Subcutaneous adipose tissue (tissue), 4 donors: ENCODE results near the gene KIAA0586. TPM values are rescaled to one million over a fixed set of nuclear protein-coding genes. Genes with fewer than 3 reads are reported as not detected.

Experiments used
- total RNA-seq, 4 donors: library from RNA; depleted of rRNA; stranded (reverse); fragments of >200 nt; gene quantifications; one replicate each; pipeline ENCODE4 v1.1.0, GENCODE V29; 2016
- TF ChIP-seq, protein P1 (sequence below): fragments of 450-650 bp; IDR thresholded peaks from one replicate; pipeline ENCODE4 v1.5.1; 2016; ENCODE audit warnings: low read depth, mild to moderate bottlenecking, control low read depth, antibody characterized with exemption, moderate library complexity

Gene KIAA0586
- total RNA-seq, 4 donors from 2014 or later = 13.4 to 18.6 (median 14.7) TPM

DNA sequence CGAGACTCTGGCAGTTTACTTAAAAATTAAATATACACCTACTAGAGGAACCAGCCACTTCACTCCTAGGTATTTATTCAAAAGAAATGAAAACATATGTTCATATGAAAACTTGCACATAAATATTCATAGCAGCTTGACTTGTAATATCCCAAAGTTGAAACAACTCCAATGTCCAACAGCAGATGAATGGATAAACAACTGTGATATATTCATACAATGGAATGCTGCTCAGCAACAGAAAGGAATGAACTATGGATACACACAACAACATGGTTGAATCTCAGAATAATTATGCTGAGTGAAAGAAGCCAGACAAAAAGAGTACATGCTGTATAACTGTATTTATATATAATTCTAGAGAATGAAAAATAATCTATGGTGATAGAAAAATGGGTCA lies 156.9 kb downstream of the KIAA0586 start:
- TF ChIP-seq, protein P1, sequence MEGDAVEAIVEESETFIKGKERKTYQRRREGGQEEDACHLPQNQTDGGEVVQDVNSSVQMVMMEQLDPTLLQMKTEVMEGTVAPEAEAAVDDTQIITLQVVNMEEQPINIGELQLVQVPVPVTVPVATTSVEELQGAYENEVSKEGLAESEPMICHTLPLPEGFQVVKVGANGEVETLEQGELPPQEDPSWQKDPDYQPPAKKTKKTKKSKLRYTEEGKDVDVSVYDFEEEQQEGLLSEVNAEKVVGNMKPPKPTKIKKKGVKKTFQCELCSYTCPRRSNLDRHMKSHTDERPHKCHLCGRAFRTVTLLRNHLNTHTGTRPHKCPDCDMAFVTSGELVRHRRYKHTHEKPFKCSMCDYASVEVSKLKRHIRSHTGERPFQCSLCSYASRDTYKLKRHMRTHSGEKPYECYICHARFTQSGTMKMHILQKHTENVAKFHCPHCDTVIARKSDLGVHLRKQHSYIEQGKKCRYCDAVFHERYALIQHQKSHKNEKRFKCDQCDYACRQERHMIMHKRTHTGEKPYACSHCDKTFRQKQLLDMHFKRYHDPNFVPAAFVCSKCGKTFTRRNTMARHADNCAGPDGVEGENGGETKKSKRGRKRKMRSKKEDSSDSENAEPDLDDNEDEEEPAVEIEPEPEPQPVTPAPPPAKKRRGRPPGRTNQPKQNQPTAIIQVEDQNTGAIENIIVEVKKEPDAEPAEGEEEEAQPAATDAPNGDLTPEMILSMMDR = no peak

DNA sequence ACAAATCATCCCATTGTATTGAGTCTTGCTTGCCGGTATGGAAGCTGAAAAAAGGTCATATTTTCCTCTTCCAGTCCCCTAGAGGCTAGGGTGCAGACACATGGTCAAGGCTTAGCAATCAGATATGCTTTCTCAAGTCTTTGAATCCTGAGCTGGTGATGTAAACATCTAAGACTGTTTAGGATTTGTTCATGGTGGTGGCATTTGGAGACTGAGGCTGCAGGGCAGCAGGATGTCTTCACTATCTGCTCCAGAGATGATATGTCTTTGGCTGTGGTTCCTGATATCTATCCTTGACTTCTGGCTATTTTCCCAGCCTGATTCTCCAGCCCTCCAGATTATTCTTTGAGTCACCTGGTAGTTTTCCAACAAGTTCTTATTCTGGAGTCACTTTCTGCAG lies 159.8 kb downstream of the KIAA0586 start:
- TF ChIP-seq, protein P1 = no peak

DNA sequence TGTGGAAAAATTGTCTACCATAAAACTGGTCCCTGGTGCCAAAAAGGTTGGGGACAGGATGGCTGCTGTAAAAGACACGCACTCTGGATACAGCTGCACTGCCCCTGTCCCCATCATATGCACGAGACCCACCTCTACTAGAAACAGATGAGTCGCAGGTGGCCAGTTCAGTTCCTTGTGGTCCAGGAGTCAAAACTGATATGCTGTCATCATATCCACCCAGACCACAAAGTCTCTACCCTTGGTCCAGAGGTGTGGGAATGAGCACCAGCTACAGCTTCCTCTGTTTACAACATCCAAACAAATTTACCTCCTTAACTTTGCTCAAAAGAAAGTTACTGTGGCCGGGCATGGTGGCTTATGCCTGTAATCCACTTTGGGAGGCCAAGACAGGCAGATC lies 166.5 kb downstream of the KIAA0586 start:
- TF ChIP-seq, protein P1 = no peak

DNA sequence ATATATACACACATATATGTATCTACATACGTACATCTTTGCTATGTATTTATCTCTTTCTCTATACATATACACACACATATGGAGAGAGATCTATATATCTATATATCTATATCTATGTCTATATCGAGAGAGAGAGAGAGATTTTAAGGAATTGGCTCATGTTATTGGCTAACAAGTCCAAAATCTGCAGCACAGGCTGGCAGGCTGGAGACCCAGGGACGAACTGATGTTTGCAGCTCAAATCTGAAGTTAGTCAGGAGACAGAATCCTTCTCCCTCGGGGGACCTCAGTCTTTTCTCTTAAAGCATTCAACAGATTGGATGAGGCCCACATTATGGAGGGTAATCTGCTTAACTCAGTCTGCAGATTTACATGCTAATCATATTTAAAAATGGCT lies 169.5 kb downstream of the KIAA0586 start:
- TF ChIP-seq, protein P1 = no peak

DNA sequence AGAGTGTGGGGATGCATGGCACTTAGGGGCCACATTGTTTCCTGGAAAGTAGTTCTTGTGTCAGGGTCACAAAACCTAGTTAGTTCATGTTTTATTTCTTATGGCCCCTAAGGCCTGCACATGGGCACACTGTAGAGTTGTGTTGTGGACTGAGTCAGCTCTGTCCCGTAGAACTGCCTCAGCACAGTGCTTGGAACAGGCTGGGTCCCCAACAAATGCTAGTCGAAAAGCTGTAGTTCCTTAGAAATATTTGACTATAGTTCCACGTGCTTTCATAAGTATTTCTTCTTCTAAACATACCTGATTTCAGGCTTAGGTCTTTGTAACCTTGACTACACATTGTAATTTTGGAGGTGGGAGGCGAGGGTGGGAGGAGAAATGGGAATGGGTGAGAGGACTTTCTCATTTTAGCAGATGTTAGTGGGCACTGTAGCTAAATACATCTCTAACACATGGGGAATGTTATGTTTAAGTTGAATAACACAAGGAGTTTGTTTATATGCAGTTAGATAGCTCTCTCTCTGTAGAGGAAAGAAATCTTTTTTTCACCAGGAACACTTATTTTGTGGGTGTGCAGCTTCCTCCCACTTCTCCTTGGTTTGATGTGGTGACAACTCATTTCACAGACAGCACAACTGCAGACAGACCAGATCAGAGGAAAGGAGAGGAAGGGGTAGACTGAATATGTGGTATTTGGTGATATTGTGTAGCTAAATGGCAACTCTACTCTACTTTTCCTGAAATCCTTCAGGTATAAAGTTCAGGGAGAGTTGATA lies 170.7 kb downstream of the KIAA0586 start:
- TF ChIP-seq, protein P1 = no peak

DNA sequence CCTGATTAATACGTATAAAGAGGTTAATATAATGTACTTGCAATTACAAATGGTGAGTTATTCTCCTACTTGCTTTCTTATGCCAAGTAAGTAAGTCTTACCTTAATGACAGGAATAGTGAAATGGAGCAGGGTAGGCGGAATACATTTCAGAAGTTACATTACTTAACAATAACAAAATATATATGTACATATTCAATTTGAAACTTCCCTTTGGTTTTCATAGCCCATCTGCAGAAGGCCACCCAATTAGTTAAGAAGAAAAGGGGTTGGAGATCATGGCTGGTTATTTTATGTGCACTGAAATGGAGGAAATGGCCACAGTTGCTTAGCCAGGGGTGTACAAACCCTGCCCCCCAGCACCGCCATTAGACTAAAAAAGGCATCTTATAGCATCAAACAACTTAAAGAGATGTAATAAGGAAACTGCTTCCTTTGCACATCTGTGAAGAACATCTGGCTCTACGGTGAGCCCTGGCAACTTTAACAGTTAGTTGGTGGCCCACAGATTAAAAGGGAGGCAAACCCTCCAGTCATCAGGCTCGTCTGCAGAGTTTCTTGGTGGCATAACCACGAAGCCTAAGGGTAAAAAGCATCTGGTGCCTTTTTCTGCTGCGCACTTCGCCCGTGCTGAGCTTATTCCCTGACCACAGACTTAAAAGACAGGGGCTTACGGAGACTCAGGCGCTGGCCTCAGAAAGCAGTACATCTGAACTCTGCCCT lies 171.4 kb downstream of the KIAA0586 start:
- TF ChIP-seq, protein P1 = no peak

DNA sequence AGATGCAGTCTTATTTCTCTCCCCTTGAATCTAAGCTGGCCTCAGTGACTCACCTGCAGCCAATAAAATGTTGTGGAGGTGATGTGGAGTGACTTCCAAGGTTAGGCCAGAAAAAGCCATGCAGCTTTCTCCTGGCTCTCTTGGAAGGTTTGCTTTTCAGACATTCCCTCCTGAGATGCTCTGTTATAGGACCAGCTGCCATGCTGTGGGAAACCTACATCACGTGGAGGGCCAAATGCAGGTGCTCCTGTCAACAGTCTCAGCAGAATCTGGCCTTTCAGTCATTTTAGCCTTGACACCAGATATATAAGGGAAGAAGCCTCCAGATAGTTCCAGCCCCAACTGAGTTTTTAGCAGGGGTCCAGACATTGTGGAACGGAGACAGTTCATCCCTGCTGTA lies 172.2 kb downstream of the KIAA0586 start:
- TF ChIP-seq, protein P1 = no peak
